ENCODE data around the gene ZFYVE9.

Gene ZFYVE9

DNA sequence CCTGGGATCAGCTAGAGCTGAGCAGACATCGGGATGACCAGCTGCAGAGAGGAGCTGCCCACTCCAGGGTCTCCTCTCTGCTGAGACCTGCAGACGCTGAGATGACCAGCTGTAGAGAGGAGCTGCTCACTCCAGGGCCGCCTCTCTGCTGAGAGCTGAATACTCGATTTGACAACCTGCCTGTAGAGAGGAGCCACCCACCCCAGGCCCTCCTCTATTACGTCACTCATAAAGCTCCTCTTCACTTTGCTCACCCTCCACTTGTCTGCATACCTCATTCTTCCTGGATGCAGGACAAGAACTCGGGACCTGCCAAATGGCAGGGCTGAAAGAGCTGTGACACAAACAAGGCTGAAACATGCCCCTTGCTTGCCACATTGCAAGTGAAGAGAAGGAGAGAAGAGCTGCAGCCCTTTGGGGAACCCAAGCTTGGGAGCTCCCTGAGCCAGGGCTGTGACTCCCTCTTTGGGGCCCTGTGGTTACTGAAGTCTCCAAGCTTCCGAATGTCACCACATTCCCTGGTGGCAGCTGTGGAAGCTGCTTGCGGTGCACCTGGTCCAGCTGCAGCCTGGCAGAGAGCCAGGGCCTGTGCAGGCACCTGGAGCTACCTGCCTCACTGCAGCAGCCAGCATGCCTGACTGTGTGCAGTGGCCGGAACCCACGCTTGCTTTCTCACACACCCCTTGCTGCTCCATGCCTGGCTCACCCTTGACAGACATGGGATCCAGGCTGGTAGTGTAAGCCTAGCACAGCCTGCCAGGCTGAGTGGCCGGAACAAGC is 164.5 kb downstream of the ZFYVE9 start:
- no peak for DNase-seq (ENCODE audit: low read depth)
- TF ChIP-seq, protein P1, sequence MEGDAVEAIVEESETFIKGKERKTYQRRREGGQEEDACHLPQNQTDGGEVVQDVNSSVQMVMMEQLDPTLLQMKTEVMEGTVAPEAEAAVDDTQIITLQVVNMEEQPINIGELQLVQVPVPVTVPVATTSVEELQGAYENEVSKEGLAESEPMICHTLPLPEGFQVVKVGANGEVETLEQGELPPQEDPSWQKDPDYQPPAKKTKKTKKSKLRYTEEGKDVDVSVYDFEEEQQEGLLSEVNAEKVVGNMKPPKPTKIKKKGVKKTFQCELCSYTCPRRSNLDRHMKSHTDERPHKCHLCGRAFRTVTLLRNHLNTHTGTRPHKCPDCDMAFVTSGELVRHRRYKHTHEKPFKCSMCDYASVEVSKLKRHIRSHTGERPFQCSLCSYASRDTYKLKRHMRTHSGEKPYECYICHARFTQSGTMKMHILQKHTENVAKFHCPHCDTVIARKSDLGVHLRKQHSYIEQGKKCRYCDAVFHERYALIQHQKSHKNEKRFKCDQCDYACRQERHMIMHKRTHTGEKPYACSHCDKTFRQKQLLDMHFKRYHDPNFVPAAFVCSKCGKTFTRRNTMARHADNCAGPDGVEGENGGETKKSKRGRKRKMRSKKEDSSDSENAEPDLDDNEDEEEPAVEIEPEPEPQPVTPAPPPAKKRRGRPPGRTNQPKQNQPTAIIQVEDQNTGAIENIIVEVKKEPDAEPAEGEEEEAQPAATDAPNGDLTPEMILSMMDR (IDR thresholded peaks at IDR 0.05; ENCODE audit: low read depth, low read length, missing control alignments) = no peak
- H3K4me3 ChIP-seq (ENCODE audit: low read depth, low read length) = no peak overlapping the region

DNA sequence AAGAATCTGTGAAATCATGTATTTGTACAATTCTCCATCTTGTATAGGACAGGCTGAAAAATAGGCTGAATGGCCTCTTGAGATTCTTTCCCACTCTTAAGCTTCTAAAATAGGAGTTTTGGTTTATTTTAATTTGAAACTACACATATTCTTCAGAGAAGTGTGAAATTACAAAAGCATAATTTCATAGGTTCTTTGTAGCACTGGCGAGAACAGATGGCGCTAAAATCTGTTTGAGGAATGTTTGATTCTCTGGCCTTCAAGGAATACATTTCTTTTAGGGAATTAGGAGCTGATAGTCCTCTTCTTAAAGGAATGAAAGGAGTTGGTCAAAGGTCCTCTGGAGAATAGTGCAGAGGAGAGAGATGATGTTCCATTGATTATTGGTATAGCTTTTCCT is 179.2 kb downstream of the ZFYVE9 start:
- H3K4me3 ChIP-seq (ENCODE audit: low read depth, low read length) = no peak overlapping the region
- TF ChIP-seq, protein P1 (IDR thresholded peaks at IDR 0.05; ENCODE audit: low read depth, low read length, missing control alignments) = no peak
- DNase-seq (ENCODE audit: low read depth) = no peak

DNA sequence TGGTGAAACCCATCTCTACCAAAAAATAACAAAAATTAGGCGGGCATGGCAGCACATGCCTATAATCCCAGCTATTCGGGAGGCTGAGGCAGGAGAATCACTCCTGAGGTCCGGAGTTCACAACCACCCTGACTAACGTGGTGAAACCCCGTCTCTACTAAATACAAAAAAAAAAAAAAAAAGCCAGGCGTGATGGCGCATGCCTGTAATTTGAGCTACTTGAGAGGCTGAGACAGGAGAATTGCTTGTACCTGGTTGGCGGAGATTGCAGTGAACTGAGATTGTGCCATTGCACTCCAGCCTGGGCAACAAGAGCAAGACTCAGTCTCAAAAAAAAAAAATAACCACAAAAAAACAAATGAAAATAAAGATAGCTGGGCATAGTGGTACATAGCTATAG is 181.8 kb downstream of the ZFYVE9 start:
- TF ChIP-seq, protein P1 (IDR thresholded peaks at IDR 0.05; ENCODE audit: low read depth, low read length, missing control alignments) = no peak
- no peak for DNase-seq (ENCODE audit: low read depth)
- no peak overlapping the region for H3K4me3 ChIP-seq (ENCODE audit: low read depth, low read length)

DNA sequence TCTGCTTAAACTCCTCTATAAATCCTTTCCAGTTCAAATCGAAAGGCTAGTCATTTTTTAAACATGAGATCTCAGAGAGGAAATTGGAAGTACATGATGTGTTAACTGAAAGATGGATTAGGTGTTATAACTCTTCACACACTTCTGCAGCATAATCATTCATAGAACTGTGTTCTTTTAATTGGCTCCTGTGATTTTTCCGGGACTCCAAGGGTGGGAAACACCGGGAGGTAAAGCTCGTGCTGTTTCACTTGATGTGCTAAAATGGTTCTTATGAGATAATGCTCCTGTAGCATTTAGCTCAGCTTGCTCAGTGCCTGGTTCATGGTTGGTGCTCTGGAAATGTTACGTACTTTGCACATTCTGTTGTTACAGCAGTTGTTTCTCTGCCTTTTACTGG is 183.9 kb downstream of the ZFYVE9 start:
- H3K4me3 ChIP-seq (ENCODE audit: low read depth, low read length) = no peak overlapping the region
- TF ChIP-seq, protein P1 (IDR thresholded peaks at IDR 0.05; ENCODE audit: low read depth, low read length, missing control alignments) = no peak
- no peak for DNase-seq (ENCODE audit: low read depth)

DNA sequence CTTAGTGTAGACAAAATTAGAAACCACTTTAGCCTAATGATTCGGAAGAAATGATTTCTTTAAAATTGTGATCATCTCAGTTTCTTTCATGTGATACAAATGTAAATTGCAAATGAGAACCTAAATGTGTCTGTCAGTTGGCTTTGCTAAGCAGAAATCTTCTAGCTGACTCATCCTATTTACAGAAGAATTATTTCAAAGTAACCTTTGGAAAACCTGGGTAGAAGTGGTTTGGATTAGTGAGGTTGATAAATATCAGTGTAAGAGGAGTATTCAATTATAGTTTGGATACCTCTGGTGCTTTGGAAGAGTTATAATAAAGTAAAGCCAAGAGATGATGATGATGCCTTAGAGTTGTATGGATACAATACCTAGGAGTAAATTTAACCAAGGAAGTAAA is 186.7 kb downstream of the ZFYVE9 start:
- H3K4me3 ChIP-seq (ENCODE audit: low read depth, low read length) = no peak overlapping the region
- TF ChIP-seq, protein P1 (IDR thresholded peaks at IDR 0.05; ENCODE audit: low read depth, low read length, missing control alignments) = no peak
- no peak for DNase-seq (ENCODE audit: low read depth)

DNA sequence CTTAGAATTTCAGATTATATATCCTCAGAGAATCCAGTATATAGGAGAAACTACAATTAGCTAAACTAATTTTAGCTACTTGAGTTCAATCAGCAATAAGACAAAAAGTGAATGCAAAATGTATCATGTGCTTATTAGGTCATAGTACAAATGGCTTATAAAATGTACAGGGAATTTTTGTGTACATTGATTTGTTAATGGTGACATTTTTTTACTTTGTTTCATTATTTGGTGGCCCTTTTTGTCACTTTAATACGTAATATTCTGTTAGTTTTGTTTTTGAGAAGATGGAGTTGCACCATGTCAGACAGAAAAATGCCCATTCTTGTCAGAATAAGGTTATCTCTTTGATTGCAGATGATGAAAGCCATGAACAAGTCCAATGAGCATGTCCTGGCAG is 190.5 kb downstream of the ZFYVE9 start:
- TF ChIP-seq, protein P1 (IDR thresholded peaks at IDR 0.05; ENCODE audit: low read depth, low read length, missing control alignments) = no peak
- no peak overlapping the region for H3K4me3 ChIP-seq (ENCODE audit: low read depth, low read length)
- no peak for DNase-seq (ENCODE audit: low read depth)
